ENCODE data around the gene RPAIN.
"Not testable (repeated sequence)": the region's sequence is repeated elsewhere in the genome, so short reads cannot be mapped to it uniquely, and the experiment has no call there.

Gene RPAIN

DNA sequence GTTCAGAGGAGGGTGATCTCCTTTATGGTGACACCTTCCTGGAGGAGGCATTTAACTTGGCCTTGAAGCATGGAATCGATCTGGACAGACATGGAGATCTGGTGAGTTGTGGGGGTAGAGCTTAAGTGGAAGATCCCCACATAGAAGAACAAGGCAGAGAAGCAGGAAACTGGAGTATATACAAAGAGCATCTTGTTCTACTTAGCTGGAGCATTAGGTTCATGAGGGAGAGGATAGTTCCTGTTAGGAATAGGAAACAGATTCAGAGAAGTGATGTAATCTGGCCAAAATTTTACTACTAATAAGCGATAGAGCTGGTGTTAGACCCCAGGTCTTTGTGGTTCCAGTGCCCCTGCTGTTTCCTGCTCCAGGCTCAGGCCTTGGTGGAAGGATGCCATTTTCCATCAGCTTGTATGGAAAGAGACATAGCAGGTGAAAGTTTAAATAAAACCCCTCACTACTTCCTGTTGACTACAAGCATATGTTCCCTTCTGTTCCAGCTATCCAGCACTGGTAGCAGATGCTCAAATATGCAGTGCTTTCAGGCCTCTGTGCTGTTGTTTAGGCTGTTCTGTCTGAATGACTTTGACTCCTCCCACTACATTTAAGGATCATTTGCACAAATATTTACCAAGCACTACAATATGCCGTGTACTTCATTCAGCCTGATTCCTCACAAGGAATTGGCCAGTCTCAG, 9.4 kb downstream of the RPAIN start:
- DNase-seq (ENCODE audit: low read depth), result no peak

DNA sequence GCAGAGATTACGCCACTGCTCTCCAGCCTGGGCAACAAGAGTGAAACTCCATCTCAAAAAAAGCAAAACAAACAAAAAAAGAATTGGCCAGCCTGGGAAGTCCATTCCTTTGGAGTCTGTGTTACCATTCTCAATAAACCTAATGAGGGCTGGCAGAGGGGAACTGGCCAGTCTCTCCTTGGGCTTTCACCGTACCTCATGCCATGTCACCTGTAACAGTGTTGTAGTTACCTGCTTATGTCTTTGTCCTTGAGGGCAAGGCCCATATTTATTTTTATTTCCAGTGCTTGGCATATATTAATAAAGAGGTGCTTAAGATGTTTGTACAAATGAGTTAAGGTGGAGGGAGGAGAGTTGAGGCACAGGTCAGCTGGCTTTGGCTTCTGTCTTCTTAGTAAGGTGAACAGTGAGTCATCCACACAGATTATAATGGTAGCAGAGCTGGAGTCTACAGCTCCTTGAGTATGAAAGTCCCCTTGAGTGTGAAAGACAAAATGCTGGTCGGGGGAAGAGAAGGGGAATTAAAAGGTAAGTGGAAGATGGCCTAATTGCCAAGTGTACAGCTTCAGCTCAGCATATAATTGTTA, 10.5 kb downstream of the RPAIN start:
- DNase-seq (ENCODE audit: low read depth), result no peak

DNA sequence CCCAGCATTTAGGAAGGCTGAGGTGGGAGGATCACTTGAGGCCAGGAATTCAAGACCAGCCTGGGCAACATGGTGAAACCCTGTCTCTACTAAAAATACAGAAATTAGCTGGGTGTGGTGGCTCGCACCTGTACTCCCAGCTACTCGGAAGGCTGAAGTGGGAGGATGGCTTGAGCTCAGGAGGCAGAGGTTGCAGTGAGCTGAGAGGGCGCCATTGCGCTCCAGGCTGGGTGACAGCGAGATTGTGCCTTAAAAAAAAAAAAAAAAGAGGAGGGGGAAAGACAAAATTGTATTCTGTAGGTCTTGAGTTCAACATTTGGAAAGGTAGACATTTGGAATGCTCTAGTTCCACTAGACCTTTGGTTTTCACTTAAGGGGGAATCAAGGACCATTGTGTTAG, 11.3 kb downstream of the RPAIN start:
- not testable (repeated sequence) for DNase-seq (ENCODE audit: low read depth)

DNA sequence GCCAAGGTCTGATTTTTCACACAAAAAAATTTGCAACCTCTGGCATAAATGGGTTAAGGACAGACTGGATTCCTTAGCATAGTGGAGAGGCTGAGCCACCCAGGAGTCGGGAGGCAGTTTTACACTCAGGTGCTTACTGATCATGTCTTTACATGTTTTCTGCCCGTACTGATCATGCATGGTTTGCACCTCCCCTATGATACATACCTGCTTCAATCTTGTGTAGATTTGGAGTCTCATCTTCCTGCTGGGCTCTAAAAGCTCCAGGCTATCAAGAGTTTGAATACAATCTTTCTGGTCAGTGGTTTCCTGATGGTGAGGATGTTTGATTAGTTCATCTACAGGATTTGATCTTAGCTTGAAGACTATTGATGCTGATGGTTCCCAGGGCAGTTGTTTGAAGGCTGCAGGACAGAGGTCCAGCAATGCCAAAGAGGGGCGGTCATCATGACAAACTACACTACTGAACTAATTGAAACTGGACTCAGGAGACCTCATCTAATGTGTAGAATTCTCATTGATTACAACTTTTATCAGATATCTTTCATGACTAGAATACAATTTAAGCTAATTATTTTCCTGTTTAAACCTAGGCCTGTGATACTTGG, 12.1 kb downstream of the RPAIN start:
- no peak for DNase-seq (ENCODE audit: low read depth)

DNA sequence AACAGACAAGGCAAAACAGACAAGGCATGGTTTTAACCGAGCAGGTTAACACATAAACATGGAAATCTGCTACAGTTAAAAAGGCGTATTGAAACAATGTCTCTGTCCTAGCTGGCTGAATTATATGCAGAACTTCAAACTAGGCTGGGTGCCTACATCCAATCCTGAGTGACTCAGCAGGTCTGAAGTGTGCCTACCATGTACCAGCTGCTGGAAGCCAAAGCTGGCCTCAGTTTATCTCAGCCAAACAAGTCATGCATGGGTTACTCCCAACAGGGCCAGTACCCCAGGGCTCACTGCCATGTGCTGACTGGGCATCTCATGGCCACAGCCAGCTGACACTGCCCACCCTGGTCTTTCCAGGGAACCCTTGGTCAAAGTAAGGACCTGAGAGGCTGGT, 15.0 kb downstream of the RPAIN start:
- no peak for DNase-seq (ENCODE audit: low read depth)

DNA sequence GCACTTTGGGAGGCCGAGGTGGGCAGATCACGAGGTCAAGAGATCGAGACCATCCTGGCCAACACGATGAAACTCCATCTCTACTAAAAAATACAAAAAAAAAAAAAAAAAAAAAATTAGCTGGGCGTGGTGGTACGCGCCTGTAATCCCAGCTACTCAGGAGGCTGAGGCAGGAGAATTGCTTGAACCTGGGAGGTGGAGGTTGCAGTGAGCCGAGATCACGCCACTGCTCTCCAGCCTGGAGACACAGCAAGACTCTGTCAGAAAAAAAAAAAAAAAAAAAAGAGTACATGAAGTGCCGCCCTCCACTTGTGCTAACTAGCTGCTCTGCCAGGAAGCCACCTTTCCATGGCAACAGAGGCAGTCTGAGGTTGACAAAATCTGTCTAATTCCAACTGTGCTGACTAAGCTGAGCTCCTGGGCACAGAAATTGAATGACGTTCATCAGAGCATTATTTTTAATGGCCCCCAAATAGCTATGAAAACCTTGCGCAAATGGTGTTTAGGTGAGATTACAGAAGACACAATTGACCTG, 15.9 kb downstream of the RPAIN start:
- DNase-seq (ENCODE audit: low read depth), result not testable (repeated sequence)

DNA sequence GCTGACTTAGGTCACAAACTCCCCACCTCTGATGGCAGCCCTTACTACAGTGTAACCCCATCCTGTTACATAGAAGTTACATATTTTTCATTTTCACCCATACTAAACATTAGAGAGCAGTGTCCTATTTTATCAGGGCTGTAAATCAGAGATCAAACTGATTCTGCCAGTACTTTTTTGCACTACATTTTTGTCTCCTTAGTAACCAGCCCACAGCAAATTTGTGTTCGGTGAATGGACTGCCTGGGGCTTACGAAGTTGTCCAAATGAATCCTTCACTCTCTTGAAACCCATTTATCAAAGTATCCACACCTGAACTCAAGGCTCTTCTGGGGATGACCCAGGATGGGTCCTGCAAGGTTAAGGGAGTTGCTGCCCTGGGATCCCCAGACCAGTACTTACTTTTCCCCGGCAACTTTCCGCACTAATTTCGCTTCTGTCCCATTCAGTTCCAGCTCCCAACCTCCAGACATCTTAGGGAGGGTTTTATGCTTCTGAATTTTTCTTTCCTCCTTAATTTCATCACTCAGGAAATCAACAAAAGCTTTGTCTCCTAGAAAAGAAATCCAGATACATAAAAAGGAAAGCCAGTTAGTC, 17.8 kb downstream of the RPAIN start:
- DNase-seq (ENCODE audit: low read depth), result no peak

DNA sequence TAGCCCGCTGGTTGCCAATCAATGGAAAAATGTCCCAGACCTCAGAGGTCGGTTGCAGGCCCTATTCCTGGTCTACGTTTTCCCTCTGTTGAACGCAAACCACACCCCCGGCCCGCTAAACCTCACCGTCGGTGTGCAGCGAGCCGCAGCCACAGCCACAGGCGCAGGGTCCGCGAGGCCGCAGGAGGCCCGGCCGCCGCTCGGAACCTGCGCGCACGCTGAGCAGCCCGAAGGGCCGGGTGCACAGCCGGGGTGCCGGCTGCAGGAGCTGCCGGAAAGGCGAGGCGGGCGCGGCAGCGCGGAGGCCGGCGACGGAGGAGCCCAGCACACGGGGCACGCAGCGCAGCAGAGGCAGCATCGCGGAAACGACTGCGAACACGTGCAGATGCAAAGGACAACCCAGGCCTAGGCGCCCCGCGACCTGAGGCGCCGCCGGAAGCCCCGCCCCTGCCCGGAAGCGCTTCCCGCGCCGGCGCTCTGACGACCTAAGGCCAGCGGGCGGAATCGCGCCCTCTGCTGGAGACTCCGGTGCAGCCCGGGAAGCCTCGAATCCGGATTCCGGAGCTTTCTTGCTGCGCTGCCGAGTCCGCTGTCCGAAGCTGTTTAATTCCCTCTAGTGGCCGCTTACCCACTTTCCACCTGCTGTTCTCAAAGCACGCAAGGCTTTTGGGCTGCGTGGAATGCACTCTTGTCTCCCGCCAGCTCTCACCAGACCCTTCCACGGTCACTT, 18.9 kb downstream of the RPAIN start, which contains the start of gene C1QBP:
Gene C1QBP (minus strand): TSS at position 440 of the 730 bp plus-strand sequence. CDS start 82 bp downstream, at position 358.
- DNase-seq (ENCODE audit: low read depth), result peak; percentile 87

DNA sequence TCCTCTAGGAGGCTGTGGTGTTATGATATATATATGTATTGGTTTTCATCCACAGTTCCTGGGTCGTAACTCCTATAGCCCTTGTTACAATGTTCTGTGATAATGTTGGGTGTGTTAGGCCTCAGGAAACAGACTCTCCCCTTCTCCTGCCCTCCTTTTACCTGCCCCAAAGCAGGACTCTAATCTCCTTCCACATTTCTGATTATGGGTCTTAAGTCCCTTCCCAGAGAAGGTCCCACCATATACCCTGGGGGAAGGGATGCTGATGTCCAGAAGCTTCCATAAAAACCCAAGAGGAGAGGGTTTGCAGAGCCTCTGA, 19.4 kb downstream of the RPAIN start:
- no peak for DNase-seq (ENCODE audit: low read depth)

DNA sequence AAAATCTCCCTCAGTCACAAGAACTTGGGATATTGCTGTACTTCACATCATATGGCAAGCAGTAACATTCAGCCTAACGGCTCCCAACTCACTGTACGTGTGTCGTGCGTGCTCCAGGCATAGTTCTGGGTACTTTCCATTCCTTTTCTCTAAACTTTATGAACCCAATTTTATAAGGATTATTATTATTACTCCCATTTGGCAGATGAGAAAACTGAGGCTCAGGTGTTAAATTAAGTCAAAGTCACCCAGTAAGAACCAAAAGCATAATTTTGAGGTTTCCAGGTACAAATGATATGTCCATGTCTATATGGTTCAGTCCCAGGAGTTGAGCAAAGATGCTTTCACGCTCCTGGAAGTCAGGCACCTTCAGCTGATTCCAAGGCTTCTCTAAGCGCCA, 23.7 kb downstream of the RPAIN start:
- DNase-seq (ENCODE audit: low read depth), result no peak

DNA sequence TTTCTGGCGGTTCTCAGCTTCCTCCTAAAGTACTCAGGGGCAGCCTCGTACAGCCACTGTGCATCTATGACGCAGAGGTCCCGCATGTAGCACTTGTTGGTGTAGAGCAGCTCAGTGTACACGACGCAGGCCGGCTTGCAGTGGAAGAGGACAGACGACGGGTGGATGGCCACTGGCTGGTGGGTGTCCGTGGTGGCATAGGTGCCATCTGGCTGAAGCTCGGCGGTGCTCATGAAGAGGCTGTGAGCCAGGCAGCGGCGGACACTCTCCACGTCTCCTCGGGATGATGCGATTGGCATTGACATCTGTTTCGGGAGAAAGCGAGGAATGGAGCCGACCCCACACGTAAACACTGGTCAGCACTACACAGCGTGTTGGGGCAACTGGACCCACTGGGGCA, 24.2 kb downstream of the RPAIN start:
- DNase-seq (ENCODE audit: low read depth), result no peak

DNA sequence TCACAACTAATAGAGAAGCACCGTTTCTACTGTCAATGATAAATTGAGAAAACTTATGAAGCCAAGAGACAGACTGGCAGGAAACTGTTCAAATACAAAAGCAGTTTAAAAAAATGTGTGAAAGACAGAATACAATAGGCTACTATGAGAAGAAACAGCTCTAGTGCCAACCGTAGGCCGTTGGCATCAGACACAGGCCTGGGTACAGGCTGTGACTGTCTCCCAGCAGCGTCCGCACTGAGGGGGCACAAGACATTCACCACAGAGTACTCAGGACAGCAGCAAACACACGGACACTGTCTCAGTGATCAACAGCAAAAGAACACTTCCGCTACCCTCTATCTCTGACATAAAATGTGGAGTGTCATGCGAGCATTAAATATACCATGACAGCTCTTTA, 26.8 kb downstream of the RPAIN start:
- no peak for DNase-seq (ENCODE audit: low read depth)

DNA sequence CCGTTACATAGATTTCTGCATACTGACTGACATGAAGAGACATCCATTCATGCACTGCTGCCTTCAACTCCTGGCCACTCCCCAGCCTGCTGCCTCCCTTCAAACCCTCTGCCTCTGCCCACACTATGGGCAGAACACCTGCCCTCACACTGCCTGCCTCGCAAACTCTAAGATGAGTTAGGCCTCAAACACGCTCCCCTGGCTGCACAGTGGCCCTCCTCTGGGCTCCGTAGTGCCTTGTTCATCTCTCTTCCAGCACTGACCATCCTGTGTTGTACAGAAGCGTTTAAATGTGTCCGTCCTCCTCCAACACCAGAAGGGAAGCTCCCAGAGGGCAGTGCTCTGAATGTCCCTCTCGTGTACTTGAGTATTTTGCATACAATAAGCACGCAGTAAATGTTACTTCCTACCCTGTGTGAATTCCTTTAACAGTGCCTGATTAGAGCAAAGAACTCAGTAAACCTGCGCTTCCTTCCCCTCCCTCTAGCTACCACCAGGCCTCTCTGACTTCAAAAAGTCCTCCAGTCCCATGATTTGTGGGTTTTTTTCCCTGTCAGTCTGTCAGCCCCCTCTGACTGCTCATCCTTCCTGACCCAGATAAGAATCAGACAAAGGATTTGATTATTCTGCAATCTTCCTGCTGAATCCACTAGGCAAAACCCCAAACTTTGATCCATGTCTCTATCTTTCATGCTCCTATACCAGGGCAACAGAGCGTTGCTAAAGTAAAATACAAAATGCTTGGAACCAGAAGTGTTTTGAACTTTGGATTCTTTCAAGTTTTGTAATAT, 44.9 kb downstream of the RPAIN start:
- no peak for DNase-seq (ENCODE audit: low read depth)

DNA sequence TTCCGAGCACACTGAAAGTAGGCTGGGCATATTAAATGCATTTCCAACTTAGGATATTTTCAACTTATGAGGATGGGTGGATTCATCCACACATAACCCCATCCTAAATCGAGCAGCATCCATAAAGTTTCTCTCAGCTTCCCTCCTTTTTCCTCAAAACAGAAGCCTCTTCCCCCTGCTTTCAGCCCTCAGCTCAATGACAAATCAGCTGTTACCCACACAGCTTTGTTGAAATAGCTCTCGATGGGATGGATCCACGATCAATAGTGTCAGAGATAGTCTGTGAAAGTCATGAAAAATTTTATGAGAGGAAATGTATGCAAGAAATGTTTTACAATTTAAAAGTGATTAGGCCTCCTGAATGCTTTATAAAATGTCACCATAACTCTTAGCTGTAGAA, 46.3 kb downstream of the RPAIN start:
- DNase-seq (ENCODE audit: low read depth), result no peak

DNA sequence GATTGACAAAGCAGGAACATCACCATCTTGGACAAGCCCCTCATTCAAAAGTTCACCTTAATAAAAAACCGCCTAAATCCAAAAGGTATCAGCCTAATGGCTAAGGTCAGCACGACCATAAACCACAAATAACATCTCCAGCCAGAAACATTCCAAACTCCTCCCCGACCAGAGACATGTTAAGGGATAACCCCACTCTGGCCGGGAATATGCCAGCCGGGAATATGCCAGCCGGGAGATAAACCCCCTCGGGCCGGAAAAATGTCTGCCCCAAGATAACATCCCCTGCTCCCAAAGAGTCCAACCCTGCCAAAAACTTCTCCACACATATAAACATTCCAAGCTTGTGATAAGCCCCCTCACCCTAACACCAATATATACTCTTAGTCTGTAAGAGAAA, 47.4 kb downstream of the RPAIN start:
- no peak for DNase-seq (ENCODE audit: low read depth)

DNA sequence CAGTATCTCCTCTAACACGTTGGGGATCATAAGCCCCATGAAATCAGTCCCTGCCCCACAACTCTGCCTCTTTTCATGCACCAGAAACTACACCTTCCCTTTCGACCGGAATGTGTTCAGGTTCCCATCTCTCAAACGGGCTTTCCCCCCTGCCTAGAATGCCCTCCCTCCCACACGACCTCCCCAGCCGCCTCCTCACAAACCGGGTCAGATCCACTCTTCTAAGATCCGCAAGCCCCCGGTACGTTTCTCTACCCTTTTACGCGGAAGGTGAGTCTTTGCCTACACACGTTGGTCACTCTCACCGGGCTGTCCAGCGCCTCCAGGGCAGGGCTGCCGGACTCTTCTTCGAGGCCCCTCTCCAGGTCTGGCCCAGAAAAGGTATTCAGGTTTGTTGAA, 48.1 kb downstream of the RPAIN start:
- peak; percentile 32 for DNase-seq (ENCODE audit: low read depth)

DNA sequence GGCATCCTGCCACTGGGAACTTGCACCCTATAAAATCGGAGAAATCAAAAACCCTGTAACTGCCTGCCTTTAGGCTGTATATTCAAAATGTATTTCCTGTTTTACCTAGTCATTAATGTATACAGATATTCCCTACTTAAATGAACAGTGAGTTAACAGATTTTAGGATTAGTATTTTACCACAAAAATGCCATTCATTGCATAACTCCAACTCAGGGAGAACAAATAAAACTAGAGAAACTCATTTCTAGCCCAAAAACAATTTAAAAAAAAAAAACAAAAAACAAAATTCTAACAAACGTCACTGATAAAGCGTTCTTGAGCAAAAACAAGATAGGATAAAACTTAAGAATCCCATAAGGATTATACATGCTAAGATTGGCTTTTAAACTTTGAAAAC, 52.5 kb downstream of the RPAIN start:
- DNase-seq (ENCODE audit: low read depth), result no peak

DNA sequence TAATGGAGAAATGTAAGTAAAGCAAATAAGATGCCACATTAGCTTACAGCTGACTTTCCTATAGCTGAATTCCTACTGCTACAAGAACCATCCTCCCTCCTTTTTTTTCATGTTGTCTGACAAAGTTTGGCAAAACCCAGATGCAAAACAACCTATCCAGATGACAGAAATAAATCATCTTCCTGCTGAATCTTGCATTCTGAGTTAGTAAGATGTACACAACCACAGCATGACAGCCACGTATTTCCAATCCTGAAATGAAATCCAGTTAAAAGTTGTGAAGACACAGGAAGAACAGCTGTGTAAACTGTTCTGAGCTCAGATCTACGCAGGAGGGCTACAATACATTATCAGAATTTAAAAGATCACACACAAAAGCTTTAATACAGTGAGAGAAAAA, 53.9 kb downstream of the RPAIN start:
- DNase-seq (ENCODE audit: low read depth), result no peak

DNA sequence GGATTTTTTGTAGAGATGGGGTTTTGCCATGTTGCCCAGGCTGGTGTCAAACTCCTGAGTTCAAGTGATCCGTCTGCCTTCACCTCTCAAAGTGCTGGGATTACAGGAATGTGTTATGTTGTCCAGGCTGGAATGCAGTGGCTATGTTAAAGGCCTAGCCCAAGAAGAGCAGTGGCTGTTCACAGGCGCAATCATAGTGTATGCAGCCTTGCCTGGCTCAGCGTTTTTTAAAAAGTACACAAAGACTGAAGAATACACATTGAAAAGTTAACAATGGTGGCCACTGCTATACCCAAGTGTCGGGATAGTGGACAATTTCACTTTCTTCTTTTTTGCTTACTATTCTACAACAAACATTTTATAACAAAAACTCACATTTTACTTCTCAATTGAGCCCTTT, 59.0 kb downstream of the RPAIN start:
- DNase-seq (ENCODE audit: low read depth), result no peak

DNA sequence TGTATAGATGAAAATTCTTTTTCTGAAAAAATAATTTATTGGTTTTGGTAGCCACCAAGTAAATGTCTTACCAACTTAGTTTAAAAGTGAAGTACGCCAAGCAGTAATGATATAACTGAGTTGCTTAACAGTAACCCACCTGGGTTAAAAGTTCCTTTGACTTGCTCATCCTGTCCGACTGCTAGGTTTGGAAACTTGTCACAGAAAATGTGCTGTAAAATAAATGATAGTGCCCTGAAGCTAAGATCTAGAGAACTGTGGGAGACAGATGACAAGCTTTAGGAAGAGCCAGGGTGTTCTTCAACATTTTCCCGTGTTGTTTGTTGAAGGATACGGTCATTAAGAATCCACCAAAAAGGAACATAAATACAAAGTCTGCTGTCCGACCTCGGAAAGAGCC, 61.0 kb downstream of the RPAIN start:
- no peak for DNase-seq (ENCODE audit: low read depth)

DNA sequence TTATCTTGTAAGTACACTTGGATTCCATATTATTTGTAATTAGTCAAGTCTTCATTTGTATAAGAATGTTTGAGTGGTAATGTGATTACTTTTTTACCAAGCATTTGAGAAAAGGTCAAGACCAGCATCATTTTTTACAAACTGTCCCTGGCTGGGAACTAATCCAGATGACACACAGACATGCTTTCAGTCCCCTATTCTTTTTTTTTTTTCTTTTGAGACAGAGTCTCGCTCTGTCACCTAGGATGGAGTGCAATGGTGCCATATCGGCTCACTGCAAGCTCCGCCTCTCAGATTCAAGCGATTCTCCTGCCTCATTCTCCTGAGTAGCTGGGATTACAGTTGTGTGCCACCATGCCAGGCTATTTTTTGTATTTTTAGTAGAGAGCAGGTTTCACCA, 61.5 kb downstream of the RPAIN start:
- no peak for DNase-seq (ENCODE audit: low read depth)
